ENCODE data around the gene AMH. TPM values are rescaled to one million over a fixed set of nuclear protein-coding genes. Genes with fewer than 3 reads are reported as not detected.

AMH gene
- total RNA-seq, 3 donors from 2014 or later (not counting 1 experiment from before 2014, with no cell fraction given): 0.55 to 2.1 (median 0.88) TPM

- Mint-ChIP-seq H3K27me3 (ENCODE audit: low read depth in 2 of 2) (no peaks in the 10 kb centered on the region), H3K9me3 (no peaks in the 10 kb centered on the region), H3K4me3 (no peak overlapping the region), H3K36me3 (no peaks in the 10 kb centered on the region), H3K27ac (no peak overlapping the region), H3K4me1 (peaks cover 6 to 16% of the 10 kb centered on the region in 2 donors)
- TF ChIP-seq, protein P1, sequence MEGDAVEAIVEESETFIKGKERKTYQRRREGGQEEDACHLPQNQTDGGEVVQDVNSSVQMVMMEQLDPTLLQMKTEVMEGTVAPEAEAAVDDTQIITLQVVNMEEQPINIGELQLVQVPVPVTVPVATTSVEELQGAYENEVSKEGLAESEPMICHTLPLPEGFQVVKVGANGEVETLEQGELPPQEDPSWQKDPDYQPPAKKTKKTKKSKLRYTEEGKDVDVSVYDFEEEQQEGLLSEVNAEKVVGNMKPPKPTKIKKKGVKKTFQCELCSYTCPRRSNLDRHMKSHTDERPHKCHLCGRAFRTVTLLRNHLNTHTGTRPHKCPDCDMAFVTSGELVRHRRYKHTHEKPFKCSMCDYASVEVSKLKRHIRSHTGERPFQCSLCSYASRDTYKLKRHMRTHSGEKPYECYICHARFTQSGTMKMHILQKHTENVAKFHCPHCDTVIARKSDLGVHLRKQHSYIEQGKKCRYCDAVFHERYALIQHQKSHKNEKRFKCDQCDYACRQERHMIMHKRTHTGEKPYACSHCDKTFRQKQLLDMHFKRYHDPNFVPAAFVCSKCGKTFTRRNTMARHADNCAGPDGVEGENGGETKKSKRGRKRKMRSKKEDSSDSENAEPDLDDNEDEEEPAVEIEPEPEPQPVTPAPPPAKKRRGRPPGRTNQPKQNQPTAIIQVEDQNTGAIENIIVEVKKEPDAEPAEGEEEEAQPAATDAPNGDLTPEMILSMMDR (IDR thresholded peaks at IDR 0.05): no peak
- Histone ChIP-seq H3K4me1 (ENCODE audit: control insufficient read depth, insufficient read depth, low read length) (peaks cover 7% of the 10 kb centered on the region), H3K27me3 (ENCODE audit: control insufficient read depth, insufficient read depth, low read length) (no peaks in the 10 kb centered on the region), H3K4me3 (ENCODE audit: low read length) (no peak overlapping the region), H3K27ac (ENCODE audit: low read length) (no peak overlapping the region), H3K36me3 (ENCODE audit: control insufficient read depth, insufficient read depth, low read length) (peaks cover 49% of the 10 kb centered on the region), H3K9me3 (ENCODE audit: control insufficient read depth, insufficient read depth, low read length) (no peaks in the 10 kb centered on the region)
- intact Hi-C loops (cut with micrococcal nuclease): no loop called here
- 98% methylated on average over 20 of the region's 20 CpGs for WGBS (ENCODE audit: insufficient coverage)
- ATAC-seq: no peak
- DNase-seq: no peak
These were observed 27.8 kb upstream of the AMH start for GRCh38 chr19:2221250-2221831.

DNA sequence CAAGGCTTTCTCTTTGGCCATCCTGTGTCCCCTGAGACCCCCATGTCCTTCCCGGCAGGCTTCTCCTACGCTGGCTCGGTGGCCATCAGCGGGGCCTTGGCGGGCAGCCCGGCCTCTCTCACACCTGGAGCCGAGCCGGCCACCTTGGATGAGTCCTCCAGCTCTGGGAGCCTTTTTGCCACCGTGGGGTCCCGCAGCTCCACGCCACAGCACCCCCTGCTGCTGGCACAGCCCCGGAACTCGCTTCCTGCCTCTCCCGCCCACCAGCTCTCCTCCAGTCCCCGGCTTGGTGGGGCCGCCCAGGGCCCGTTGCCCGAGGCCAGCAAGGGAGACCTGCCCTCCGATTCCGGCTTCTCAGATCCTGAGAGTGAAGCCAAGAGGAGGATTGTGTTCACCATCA is 27.2 kb upstream of the AMH start:
- ATAC-seq: no peak
- WGBS (ENCODE audit: insufficient coverage): 95% methylated on average over 20 of the region's 20 CpGs
- H3K27ac Mint-ChIP-seq: no peak overlapping the region
- no peak overlapping the region for H3K4me3 Mint-ChIP-seq
- H3K36me3 Mint-ChIP-seq: no peaks in the 10 kb centered on the region
- H3K9me3 Mint-ChIP-seq: no peaks in the 10 kb centered on the region
- H3K27me3 Mint-ChIP-seq (ENCODE audit: low read depth in 2 of 2): no peaks in the 10 kb centered on the region
- no peak for DNase-seq
- H3K4me1 ChIP-seq (ENCODE audit: control insufficient read depth, insufficient read depth, low read length): peaks cover 7% of the 10 kb centered on the region
- no peak overlapping the region for H3K4me3 ChIP-seq (ENCODE audit: low read length)
- peaks cover 6 to 14% of the 10 kb centered on the region in 2 donors for H3K4me1 Mint-ChIP-seq
- no peaks in the 10 kb centered on the region for H3K27me3 ChIP-seq (ENCODE audit: control insufficient read depth, insufficient read depth, low read length)
- intact Hi-C loops (cut with micrococcal nuclease): no loop called here
- no peaks in the 10 kb centered on the region for H3K9me3 ChIP-seq (ENCODE audit: control insufficient read depth, insufficient read depth, low read length)
- H3K27ac ChIP-seq (ENCODE audit: low read length): no peak overlapping the region
- TF ChIP-seq, protein P1 (IDR thresholded peaks at IDR 0.05): no peak
- H3K36me3 ChIP-seq (ENCODE audit: control insufficient read depth, insufficient read depth, low read length): peaks cover 45% of the 10 kb centered on the region

DNA sequence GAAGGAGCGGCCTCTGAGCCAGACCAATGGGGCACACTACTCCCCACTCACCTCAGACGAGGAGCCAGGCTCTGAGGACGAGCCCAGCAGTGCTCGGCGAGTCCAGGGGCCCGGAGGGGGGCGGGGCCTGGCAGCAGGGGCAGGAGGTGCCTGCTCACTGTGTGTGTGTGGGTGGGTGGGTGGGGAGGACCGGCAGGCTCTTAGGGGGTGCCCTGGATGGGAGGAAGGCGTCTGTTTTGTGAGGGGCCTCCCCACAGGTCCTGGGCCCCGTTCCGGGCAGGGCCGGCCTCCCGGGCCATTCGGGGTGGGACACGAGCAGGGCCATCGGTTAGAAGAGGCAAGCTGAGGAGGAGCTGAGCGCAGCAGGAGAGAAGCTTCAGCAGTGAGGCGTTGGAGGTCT is 25.7 kb upstream of the AMH start:
- peak overlapping the region in 1 of 2 donors; percentile 77 for H3K27ac Mint-ChIP-seq

More for the DNA sequence above, 25.7 kb upstream of the AMH start:
- intact Hi-C loops (cut with micrococcal nuclease): no loop called here
- TF ChIP-seq, protein P1 (IDR thresholded peaks at IDR 0.05): no peak
- Mint-ChIP-seq H3K27me3 (ENCODE audit: low read depth in 2 of 2) (no peaks in the 10 kb centered on the region), H3K36me3 (no peaks in the 10 kb centered on the region), H3K4me3 (no peak overlapping the region), H3K9me3 (no peaks in the 10 kb centered on the region), H3K4me1 (peaks cover 6 to 11% of the 10 kb centered on the region in 2 donors)
- Histone ChIP-seq H3K27ac (ENCODE audit: low read length) (no peak overlapping the region), H3K9me3 (ENCODE audit: control insufficient read depth, insufficient read depth, low read length) (no peaks in the 10 kb centered on the region), H3K4me1 (ENCODE audit: control insufficient read depth, insufficient read depth, low read length) (peaks cover 7% of the 10 kb centered on the region), H3K4me3 (ENCODE audit: low read length) (no peak overlapping the region), H3K36me3 (ENCODE audit: control insufficient read depth, insufficient read depth, low read length) (peaks cover 37% of the 10 kb centered on the region), H3K27me3 (ENCODE audit: control insufficient read depth, insufficient read depth, low read length) (no peaks in the 10 kb centered on the region)
- 95% methylated on average over 12 of the region's 18 CpGs for WGBS (ENCODE audit: insufficient coverage)
- DNase-seq (no peak), ATAC-seq (no peak)

All from natural killer cell (primary cell).